ENCODE results near the gene KCNAB1.
A peak's percentile ranks its signal among the peaks of the same experiment; 100 is the strongest.

The KCNAB1 gene

GRCh38 chr3:156323466-156323865 is 203.1 kb downstream of the KCNAB1 start:
- Histone ChIP-seq H3K4me1 (ENCODE audit: control insufficient read depth, insufficient read depth, low read depth, low read length) (no peaks in the 10 kb centered on the region), H3K79me1 (replicated peaks; ENCODE audit: low read length, poor library complexity, severe bottlenecking) (no peaks in the 10 kb centered on the region), H2BK15ac (ENCODE audit: low read depth, poor library complexity, severe bottlenecking) (no peak overlapping the region), H2AFZ (ENCODE audit: low read depth, low read length) (no peak overlapping the region), H2BK12ac (ENCODE audit: low read length in 2 of 2) (no peak overlapping the region), H3K4me3 (ENCODE audit: insufficient read depth in 1 of 2, low read depth in 1 of 2, low read length in 2 of 2) (no peak overlapping the region), H3K4ac (ENCODE audit: low read depth in 1 of 2, low read length in 2 of 2) (no peak overlapping the region), H3K36me3 (ENCODE audit: control insufficient read depth in 1 of 2, insufficient read depth in 2 of 2, low read depth in 1 of 2, low read length in 2 of 2) (no peaks in the 10 kb centered on the region), H4K91ac (ENCODE audit: low read length) (no peak overlapping the region), H3K4me2 (ENCODE audit: low read length, poor library complexity, severe bottlenecking) (no peak overlapping the region), H3K9me3 (ENCODE audit: control insufficient read depth, low read length) (no peaks in the 10 kb centered on the region), H3K27ac (ENCODE audit: low read length, poor library complexity, severe bottlenecking) (no peak overlapping the region), H3K23ac (ENCODE audit: low read length in 2 of 2) (no peak overlapping the region), H3K18ac (ENCODE audit: low read depth in 1 of 2, low read length in 2 of 2) (no peak overlapping the region), H3K27me3 (ENCODE audit: control insufficient read depth in 1 of 2, insufficient read depth in 1 of 2, low read length in 2 of 2) (no peaks in the 10 kb centered on the region), H2BK5ac (ENCODE audit: low read depth, low read length, poor library complexity, severe bottlenecking) (no peak overlapping the region), H2BK120ac (ENCODE audit: low read depth, low read length) (no peak overlapping the region), H2AK5ac (ENCODE audit: low read length, severe bottlenecking) (no peak overlapping the region), H3K14ac (ENCODE audit: low read length in 2 of 2) (no peak overlapping the region), H3K9ac (ENCODE audit: low read length) (no peak overlapping the region), H4K8ac (ENCODE audit: low read length) (no peak overlapping the region)
- DNase-seq: peak; percentile 9
- 93% methylated on average over 2 of the region's 3 CpGs for WGBS

DNA sequence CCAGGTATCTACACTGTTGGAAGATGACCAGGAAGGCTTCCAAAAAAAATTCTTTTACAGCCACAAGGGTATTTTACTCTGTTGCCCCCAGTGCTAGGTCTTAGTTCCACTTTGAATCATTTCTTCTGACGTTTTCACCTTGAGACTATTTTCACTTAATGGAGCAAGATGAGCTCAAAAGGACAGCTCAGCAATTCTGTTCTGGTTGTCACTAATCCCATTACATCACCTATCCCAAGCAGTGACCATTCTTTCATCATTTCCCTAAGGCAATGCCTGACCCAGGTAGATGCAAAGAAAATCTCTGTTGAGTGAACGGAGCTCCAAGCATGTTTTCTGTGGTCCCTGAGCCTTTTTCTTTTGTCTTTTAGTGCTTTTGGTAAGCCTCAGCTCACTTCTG is 210.0 kb downstream of the KCNAB1 start:
- no peak overlapping the region for H2AK5ac ChIP-seq (ENCODE audit: low read length, severe bottlenecking)
- H3K27ac ChIP-seq (ENCODE audit: low read length, poor library complexity, severe bottlenecking): no peak overlapping the region
- no peak overlapping the region for H3K4ac ChIP-seq (ENCODE audit: low read depth in 1 of 2, low read length in 2 of 2)
- H4K91ac ChIP-seq (ENCODE audit: low read length): no peak overlapping the region
- H3K9me3 ChIP-seq (ENCODE audit: control insufficient read depth, low read length): no peaks in the 10 kb centered on the region
- H2BK120ac ChIP-seq (ENCODE audit: low read depth, low read length): no peak overlapping the region
- no peak overlapping the region for H3K18ac ChIP-seq (ENCODE audit: low read depth in 1 of 2, low read length in 2 of 2)
- H3K36me3 ChIP-seq (ENCODE audit: control insufficient read depth in 1 of 2, insufficient read depth in 2 of 2, low read depth in 1 of 2, low read length in 2 of 2): no peaks in the 10 kb centered on the region
- no peak overlapping the region for H4K8ac ChIP-seq (ENCODE audit: low read length)
- H2AFZ ChIP-seq (ENCODE audit: low read depth, low read length): no peak overlapping the region
- no peak overlapping the region for H2BK12ac ChIP-seq (ENCODE audit: low read length in 2 of 2)
- no peak overlapping the region for H2BK5ac ChIP-seq (ENCODE audit: low read depth, low read length, poor library complexity, severe bottlenecking)
- H3K14ac ChIP-seq (ENCODE audit: low read length in 2 of 2): no peak overlapping the region
- no peak overlapping the region for H2BK15ac ChIP-seq (ENCODE audit: low read depth, poor library complexity, severe bottlenecking)
- DNase-seq: no peak
- no peaks in the 10 kb centered on the region for H3K79me1 ChIP-seq (replicated peaks; ENCODE audit: low read length, poor library complexity, severe bottlenecking)
- no peak overlapping the region for H3K9ac ChIP-seq (ENCODE audit: low read length)
- H3K4me1 ChIP-seq (ENCODE audit: control insufficient read depth, insufficient read depth, low read depth, low read length): no peaks in the 10 kb centered on the region
- H3K23ac ChIP-seq (ENCODE audit: low read length in 2 of 2): no peak overlapping the region
- no peak overlapping the region for H3K4me3 ChIP-seq (ENCODE audit: insufficient read depth in 1 of 2, low read depth in 1 of 2, low read length in 2 of 2)
- no peak overlapping the region for H3K4me2 ChIP-seq (ENCODE audit: low read length, poor library complexity, severe bottlenecking)
- H3K27me3 ChIP-seq (ENCODE audit: control insufficient read depth in 1 of 2, insufficient read depth in 1 of 2, low read length in 2 of 2): no peaks in the 10 kb centered on the region
- WGBS: 66% methylated on average over 2 of the region's 2 CpGs

DNA sequence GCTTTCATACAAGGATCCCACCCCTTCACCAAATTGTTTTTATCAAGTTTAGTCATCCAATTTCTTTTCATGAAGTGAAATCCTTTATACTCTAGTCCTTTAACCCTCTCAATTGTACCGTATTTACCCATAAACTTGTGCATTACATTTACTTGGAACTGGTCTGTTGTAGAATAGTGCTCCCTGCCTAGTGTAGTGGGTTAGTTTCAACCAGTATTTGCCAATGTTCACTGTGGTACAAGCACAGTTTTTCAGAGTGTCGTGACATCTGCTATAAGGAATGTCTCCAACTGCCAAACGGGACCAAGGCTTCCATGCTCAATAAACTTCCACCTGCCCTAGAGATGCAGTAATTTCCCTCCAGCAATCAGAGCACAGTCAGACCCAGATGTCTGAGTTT is 211.9 kb downstream of the KCNAB1 start:
- H2BK5ac ChIP-seq (ENCODE audit: low read depth, low read length, poor library complexity, severe bottlenecking): no peak overlapping the region
- no peak overlapping the region for H3K4ac ChIP-seq (ENCODE audit: low read depth in 1 of 2, low read length in 2 of 2)
- H3K4me1 ChIP-seq (ENCODE audit: control insufficient read depth, insufficient read depth, low read depth, low read length): no peaks in the 10 kb centered on the region
- H3K79me1 ChIP-seq (replicated peaks; ENCODE audit: low read length, poor library complexity, severe bottlenecking): no peaks in the 10 kb centered on the region
- 86% methylated on average over 3 of the region's 3 CpGs for WGBS
- no peak overlapping the region for H3K18ac ChIP-seq (ENCODE audit: low read depth in 1 of 2, low read length in 2 of 2)
- H3K4me2 ChIP-seq (ENCODE audit: low read length, poor library complexity, severe bottlenecking): no peak overlapping the region
- H3K36me3 ChIP-seq (ENCODE audit: control insufficient read depth in 1 of 2, insufficient read depth in 2 of 2, low read depth in 1 of 2, low read length in 2 of 2): no peaks in the 10 kb centered on the region
- no peaks in the 10 kb centered on the region for H3K27me3 ChIP-seq (ENCODE audit: control insufficient read depth in 1 of 2, insufficient read depth in 1 of 2, low read length in 2 of 2)
- H2BK15ac ChIP-seq (ENCODE audit: low read depth, poor library complexity, severe bottlenecking): no peak overlapping the region
- H4K91ac ChIP-seq (ENCODE audit: low read length): no peak overlapping the region
- H2AFZ ChIP-seq (ENCODE audit: low read depth, low read length): no peak overlapping the region
- H3K14ac ChIP-seq (ENCODE audit: low read length in 2 of 2): no peak overlapping the region
- H2BK12ac ChIP-seq (ENCODE audit: low read length in 2 of 2): no peak overlapping the region
- no peak overlapping the region for H4K8ac ChIP-seq (ENCODE audit: low read length)
- H3K9me3 ChIP-seq (ENCODE audit: control insufficient read depth, low read length): no peaks in the 10 kb centered on the region
- no peak overlapping the region for H2BK120ac ChIP-seq (ENCODE audit: low read depth, low read length)
- H2AK5ac ChIP-seq (ENCODE audit: low read length, severe bottlenecking): no peak overlapping the region
- no peak overlapping the region for H3K9ac ChIP-seq (ENCODE audit: low read length)
- no peak for DNase-seq
- H3K4me3 ChIP-seq (ENCODE audit: insufficient read depth in 1 of 2, low read depth in 1 of 2, low read length in 2 of 2): no peak overlapping the region
- no peak overlapping the region for H3K23ac ChIP-seq (ENCODE audit: low read length in 2 of 2)
- H3K27ac ChIP-seq (ENCODE audit: low read length, poor library complexity, severe bottlenecking): no peak overlapping the region

DNA sequence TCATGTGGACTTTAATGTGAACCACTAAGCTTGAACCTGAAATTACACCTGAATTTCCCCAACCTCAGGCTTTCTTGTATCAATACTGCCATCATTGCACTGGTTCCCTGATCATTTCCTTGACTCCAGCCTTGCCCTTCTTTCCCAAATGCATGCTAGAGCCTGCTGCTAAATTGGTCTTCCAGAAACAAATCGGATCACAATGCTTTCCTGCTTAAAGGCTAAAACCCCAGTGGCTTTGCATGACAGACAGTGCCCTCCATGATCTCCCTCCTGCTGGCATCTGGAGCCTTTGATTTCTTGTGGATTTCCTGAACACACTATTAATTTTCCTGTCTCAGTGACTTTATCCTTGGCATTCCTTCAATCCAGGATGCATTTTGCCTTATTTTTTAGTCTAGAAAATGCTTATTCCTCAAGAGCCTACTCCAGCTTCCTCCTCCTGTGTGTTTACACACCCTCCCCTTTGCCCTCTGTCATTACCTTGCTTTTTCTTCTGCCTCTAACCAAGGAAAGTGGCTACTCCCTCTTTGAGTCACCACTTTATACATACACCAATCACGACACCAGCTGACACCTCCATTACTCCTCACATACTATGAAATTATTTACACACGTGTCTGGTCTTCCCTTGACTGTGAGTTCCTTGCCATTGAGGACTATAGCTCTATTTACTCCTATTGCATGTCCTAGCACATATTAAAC is 214.6 kb downstream of the KCNAB1 start:
- Histone ChIP-seq H2BK5ac (ENCODE audit: low read depth, low read length, poor library complexity, severe bottlenecking) (no peak overlapping the region), H3K4me3 (ENCODE audit: insufficient read depth in 1 of 2, low read depth in 1 of 2, low read length in 2 of 2) (no peak overlapping the region), H3K9me3 (ENCODE audit: control insufficient read depth, low read length) (no peaks in the 10 kb centered on the region), H3K27ac (ENCODE audit: low read length, poor library complexity, severe bottlenecking) (no peak overlapping the region), H3K23ac (ENCODE audit: low read length in 2 of 2) (no peak overlapping the region), H2AFZ (ENCODE audit: low read depth, low read length) (no peak overlapping the region), H3K36me3 (ENCODE audit: control insufficient read depth in 1 of 2, insufficient read depth in 2 of 2, low read depth in 1 of 2, low read length in 2 of 2) (no peaks in the 10 kb centered on the region), H2AK5ac (ENCODE audit: low read length, severe bottlenecking) (no peak overlapping the region), H3K4me1 (ENCODE audit: control insufficient read depth, insufficient read depth, low read depth, low read length) (no peaks in the 10 kb centered on the region), H2BK15ac (ENCODE audit: low read depth, poor library complexity, severe bottlenecking) (no peak overlapping the region), H2BK120ac (ENCODE audit: low read depth, low read length) (no peak overlapping the region), H4K91ac (ENCODE audit: low read length) (no peak overlapping the region), H4K8ac (ENCODE audit: low read length) (no peak overlapping the region), H3K18ac (ENCODE audit: low read depth in 1 of 2, low read length in 2 of 2) (no peak overlapping the region), H3K79me1 (replicated peaks; ENCODE audit: low read length, poor library complexity, severe bottlenecking) (no peaks in the 10 kb centered on the region), H2BK12ac (ENCODE audit: low read length in 2 of 2) (no peak overlapping the region), H3K4ac (ENCODE audit: low read depth in 1 of 2, low read length in 2 of 2) (no peak overlapping the region), H3K9ac (ENCODE audit: low read length) (no peak overlapping the region), H3K14ac (ENCODE audit: low read length in 2 of 2) (no peak overlapping the region), H3K4me2 (ENCODE audit: low read length, poor library complexity, severe bottlenecking) (no peak overlapping the region), H3K27me3 (ENCODE audit: control insufficient read depth in 1 of 2, insufficient read depth in 1 of 2, low read length in 2 of 2) (no peaks in the 10 kb centered on the region)
- 73% methylated on average over 3 of the region's 3 CpGs for WGBS
- no peak for DNase-seq
